Activated effector memory CD4-positive, alpha-beta T cell treated with Interleukin-2 at 50 U/mL for 16 hours (primary cell): ENCODE results near the gene CDKAL1.

Experiments used
- DNase-seq: peaks from one replicate; pipeline ENCODE4 v3.0.0-alpha.2; 2020

CDKAL1 gene

DNA sequence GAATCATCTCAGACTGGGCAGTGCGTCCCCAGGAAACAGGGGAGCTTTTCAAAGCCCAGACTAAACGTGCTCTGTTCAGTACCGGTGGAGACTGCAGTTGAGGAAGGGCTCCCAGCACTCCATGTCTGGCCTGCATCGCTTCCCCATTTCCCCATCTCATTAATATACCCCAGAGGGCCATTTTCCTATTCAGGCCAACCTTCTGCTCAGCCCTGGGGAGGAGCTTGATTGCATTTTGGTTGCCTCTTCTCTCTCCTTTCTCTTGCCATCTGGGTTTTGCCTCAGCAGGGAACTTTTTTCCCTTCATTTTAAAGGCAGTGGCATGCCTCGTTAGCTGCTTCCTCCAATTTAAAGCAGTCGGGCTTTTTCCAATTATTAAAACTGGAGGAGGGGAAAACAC is 665.0 kb downstream of the CDKAL1 start:
- DNase-seq, result no peak

DNA sequence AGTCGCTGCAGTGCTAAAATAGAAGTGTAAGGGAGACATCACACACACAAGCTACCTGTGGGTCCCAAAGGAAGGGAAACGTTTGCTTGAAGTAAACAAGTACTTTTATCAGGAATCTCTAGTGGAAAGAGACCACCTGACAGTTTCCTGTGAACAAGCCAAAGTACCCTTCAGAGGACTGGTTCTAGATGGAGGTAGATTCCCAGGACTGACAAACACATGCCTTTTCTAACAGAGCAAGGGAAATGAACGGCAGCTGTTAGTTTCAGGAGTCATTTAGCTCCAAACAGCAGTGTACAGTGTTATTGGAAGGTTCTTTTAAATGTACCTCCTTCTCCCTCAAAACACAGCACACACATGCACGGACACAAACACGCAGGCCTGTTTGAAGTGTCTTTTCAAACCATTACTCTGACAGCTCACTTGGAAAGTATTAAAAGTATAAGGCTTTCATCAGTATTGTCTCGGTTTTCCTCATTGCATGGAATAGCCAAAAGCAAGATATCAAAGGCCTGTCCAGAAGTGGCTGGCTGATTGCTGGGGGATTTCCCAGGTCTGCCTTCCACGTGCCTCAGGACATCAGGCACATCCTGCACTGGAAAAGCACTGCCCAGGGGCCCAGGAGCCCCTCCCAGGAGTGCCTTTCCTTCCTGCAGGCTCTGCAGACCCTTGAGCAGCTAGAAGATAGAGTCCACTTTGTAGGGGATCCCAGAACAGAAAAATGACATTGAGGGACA is 666.0 kb downstream of the CDKAL1 start:
- DNase-seq, result no peak

DNA sequence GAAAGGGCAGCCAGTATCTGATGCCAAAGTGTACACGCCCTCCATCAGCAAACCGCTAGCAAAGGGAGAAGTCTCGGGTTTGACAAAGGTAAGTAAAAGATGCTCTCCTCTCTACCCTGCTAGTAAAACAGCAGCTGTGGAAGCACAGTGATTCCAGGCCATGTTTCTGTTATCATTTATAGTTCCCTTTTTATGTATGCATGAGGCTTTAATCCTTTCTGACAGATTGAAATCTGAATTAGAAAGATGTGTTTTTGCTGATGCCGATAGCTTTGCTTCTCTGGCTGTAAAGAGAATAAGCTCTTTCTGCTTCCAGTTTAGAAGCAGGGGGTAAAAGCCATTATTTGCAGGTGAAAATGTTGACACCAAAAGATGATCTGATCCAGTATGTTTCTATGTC is 666.9 kb downstream of the CDKAL1 start:
- DNase-seq, result no peak

DNA sequence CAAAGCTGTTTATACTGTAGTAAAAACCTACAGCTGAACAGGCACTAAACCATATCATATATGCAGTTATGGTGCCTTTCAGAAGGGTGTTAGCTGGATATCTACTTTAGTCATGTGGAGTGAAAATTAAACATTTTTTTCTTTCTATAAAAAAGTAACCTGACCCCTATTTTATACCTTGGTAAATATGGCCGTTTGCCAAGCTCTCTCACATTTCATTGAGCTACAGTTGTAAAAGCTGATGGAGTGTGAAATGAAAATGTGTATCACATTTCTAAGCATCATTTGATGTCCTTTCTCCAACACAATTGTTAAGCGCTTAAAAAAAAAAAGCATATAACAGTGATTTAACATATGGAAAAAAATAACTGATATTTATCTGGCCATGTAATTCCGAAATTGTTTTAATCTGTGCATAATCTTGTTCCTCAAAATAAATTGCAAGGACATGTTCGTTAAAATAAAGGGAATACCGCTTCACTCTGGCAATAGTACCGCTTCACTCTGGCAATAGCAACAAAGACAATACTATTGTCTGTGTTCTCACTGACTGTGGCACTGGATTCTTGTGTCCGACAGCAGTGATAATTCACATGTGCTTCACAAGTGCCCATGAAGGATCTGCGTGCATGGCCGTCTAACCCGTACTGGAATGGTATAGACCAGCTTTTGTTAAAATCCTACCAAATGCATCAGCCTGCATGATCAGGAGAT is 667.5 kb downstream of the CDKAL1 start:
- DNase-seq, result no peak

DNA sequence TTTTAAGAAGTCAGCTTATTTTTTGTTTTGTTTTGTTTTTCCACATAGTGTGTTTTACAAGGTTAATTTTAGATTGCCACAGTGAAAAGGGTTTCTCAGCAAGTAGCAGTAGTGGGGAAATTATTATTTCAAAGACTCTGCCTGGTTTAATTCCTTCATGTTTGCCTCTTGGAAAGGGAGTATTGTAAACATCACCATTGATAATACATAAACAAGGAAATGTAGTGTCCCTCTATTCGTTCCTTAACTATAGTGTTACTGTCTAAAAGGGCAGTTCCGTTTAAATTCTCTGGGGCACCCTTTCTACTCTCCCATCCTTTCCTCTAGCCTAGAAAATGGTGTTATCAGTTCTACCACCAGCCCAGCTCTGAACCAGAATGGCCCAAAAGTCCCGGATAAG is 668.3 kb downstream of the CDKAL1 start:
- no peak for DNase-seq

DNA sequence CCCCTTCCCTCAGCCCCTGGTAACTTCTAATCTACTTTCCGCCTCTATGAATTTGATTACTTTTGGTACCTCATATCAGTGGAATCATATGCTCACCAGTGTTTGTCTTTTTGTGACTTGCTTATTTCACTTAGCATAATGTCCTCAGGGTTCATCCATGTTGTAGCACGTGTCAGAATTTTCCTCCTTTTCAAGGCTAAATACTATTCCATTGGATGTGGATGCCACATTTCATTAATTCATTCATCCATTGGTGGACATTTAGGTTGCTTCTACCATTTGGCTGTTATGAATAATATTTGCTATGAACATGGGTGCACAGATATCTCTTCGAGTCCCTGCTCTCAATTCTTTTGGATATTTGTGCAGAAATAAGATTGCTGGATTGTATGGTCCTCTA is 670.7 kb downstream of the CDKAL1 start:
- no peak for DNase-seq

DNA sequence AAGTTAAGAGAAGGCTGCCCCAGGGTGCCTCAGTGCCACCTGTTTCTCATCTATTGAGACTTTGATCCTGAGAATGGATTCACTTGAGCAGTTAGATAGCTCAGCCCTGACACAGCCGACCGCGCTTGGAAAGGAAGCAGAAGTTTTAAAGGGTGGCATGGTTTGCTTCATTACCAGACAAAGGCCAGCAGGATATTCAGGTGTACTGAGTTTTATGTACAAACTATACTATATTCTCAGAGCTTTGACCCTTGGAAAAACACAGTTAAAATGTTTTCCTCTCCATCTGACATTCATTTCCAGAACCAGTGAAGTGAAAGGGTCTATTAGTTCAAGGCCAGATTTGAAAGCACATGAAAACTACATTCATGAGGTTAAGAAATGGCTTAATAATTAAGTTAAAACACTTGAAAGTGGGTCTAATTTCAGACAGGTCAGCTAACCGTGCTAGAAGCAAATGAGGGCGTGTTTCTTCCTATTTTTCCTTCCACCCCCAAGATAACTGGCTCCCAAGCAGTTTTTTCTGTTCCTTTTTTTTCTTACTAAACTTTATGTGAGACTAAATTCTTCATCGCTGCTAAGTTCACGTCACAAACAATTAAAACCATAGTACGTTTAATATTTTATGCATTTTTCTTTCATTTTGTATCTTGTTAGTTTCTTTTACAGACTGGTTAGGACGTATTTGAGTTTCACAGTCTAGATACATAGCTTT is 674.0 kb downstream of the CDKAL1 start:
- no peak for DNase-seq

DNA sequence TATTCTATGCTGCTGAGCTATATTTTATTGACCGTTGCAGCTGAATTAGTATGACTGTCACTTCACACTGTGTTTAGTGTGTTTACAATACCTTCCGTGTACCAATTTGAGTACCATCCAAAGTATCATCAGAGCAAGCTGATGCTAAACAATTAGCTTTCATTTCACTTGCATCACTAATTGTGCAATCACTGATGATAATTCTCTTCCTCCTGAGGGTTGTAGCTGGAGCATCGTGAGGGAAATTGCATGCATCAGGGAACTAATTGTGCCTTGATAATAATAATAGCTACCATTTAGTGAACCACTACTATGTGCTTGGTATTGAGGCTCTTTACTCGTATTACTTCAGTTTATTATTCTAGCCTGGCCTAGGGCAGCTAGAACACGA is 674.5 kb downstream of the CDKAL1 start:
- no peak for DNase-seq

DNA sequence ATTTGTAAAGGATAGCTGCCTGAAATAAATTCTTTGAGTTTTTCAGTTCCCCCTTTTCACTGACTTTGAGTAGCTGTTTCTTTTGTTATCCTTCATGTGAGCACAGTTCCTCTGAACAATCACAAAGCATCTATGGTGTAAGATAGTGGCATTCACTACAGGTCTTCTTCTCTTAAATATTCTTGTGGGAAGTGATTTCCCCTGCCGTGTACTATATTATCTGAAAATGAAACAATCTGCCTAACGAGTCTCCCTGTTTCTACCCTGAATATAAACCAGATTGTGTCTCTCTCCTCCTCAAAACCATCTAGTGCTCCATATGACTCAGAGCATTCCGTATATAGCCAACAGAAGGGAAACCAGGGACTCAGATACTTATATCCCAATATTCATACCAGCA is 679.2 kb downstream of the CDKAL1 start:
- DNase-seq, result no peak

DNA sequence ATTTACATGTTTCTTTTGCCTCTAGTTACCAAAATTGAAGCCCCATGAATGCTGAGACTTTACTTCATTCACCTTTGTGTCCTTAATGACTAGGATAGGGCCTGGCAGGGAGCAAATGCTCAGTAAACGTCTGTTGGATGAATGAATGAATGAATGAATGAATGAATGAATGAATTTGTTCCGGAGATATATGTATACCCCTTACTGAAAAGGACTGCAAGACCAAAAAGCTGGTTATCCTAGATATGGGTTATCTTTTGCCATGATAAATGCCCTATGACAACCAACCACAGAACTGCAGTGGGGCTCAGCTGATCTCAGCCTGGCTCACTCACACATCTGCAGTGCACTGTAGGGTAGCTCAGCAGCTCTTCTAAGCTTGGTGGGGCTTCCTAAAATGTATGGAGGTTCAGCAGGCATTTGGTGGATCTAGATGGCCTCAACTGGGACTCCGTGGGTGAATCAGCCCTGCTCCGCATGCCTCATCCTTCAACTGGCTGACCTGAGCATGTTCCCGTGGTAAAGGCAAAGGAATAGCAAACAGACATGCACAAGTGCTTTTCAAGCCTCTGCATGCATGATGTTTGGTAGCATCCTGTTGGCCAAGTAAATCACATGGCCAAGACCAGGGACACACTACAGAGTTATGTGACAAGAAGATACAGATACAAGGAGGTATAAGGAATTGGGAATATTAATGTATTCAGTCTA is 680.6 kb downstream of the CDKAL1 start:
- DNase-seq, result no peak

DNA sequence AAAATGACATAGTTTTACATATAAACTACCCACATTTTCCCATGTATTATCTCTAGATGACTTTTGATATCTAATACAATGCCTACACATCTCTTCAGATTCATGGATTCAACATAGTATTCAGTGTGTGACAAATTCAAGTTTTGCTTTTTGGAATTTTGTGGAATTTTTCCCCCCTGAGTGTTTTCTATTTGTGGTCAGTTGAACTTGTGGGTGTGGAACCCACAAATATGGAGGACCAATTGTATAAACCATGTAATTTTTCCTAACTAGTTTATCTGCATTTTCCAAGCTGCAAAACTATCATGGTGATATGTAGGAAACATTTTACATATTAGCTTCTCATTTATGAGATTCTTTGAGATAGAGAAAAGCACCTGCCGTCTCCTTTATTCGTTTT is 685.0 kb downstream of the CDKAL1 start:
- DNase-seq, result no peak

DNA sequence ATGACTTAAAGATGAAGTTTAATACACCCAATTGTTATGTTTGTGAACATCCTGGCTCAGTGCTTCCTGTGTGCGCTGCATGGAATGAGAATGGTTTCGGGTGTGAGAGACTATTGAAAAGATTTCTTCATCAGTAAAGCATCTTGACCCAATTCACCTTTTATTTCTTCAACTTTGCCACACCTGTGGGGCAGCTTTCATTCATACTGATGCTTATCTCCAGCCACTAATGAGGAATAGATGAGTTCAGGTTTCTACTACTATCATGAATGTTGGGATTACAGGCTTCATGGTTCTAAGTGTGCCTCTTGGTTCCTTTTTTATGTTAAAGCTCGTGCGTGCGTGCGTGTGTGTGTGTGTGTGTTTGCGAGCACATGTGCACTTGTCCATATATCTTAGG is 685.6 kb downstream of the CDKAL1 start:
- DNase-seq, result no peak

DNA sequence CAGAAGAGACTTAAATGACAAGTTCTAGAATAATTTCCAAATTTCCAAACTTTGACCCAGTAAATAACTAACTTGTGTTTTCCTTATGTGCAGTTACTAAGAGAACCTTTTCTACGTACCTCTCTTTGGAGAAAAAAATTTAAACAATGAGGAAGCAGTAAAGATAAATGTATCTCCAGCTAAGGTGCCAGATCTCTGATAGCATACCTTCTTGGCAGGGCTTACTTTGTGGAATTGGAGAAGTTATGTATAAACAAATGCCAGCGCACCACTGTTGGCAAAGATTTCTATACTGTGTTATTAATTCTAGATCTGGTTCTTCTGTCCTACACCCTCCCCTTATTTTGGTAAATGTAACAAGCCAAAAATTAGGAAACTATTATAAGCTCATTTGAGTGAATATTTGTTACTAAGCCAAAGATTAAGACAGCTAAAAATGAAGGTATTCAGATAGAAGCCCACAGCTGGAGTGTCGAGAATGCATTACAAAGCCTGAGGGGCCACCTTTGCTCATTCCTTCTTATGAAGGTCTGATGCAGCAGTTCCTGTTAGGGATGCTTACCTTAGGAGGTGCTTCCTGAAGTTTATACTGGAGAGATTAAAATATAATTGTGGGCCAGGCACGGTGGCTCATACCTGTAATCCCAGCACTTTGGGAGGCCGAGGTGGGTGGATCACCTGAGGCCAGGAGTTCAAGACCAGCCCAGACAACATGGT is 686.2 kb downstream of the CDKAL1 start:
- DNase-seq, result no peak

DNA sequence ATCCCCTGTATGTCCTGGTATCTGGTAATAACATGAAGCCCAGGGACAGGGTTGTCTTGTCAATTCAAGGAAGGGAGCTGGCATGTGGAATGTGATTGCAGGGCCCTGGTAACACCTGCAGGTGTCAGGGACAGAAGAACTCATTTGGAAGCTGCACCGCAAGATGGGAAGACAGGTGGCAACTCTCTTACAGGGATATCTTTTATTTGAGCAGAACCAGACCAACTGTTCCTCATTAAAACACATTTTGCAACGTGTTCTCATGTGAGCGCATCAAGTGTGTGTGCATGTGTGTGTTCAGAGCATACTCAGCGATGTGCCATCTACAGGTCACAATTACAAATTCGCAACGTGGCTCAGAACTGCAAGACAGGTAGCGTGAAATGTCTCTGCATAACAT is 688.4 kb downstream of the CDKAL1 start:
- no peak for DNase-seq

DNA sequence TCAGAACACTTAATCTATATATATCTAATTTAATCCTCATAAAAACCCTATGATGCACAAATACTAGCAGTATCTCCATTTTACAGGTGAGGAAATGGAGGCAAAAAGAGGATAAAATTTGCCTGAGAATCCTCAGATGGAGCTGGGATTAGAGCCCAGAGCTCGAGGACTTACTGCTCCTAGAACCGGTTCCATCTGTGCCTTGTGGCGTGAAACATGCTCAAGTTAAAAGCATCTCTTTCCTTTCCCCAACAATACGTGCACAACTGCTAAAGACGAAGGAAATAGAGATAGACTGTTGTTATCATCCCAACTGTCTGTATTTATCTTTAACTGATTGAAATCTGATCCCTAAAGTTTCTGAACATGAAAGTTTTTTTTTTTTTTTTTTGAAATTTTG is 691.7 kb downstream of the CDKAL1 start:
- DNase-seq, result no peak

DNA sequence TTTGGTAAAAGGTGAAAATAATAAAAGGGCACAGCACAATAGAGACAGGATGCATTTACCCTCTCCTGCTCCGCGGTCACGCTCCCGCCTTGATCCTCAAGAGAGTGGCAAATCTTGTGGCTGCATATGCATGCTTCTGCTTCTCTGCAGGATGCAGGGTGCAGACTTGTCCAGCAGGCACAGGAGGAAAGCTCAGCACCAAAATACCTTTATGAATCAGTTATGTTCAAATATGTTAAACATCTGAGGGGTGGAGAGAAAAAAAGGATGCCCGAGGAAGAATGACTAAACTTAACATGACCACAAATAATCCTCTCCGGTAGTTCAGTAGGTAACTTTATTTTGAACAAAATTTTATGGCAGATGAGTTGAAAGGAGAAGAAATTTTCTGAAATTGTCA is 693.2 kb downstream of the CDKAL1 start:
- no peak for DNase-seq

DNA sequence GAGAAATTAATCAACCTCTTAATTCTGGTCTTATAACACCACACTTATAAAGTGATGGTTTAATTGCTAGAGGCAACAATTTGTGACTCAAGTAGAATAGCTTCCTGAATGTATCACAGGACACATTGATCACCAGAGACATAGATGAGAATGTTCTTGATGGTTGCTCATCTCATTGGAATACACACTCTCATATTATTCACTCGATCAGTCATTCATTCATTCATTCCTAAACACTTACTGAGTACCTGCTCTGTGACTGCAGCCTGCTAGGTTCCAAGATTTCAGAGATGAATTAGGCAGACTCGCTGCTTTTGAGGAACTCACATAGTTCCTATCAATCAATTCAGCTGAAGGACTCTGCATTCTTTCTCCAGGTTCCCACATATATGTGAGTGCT is 694.2 kb downstream of the CDKAL1 start:
- no peak for DNase-seq

DNA sequence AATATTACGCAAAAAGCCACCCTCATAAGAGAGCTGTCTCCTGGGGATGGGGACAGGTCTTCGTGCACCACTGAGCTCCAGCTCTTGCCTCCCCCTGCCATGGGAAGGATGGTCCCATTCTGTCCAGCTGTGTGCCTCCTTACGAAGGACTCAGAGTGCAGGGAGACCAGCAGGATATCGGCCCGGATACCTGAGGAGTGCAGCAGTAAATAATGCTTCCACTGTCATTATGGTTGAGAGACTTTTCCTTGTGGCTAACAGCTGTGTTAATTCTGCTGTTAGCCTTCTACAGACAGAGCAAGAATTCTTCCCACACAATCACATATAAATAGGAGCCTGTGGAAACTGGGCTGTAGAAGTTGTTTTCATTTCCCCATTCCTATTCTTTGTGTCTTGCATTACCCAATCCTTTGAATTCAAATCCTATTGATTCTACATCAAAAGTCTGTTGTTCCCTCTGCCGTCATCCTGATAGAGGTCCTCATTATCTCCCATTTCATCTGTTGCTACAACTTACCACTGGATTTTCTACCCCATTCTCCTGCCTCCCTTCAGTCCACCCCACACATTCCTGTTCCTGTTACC is 694.7 kb downstream of the CDKAL1 start:
- no peak for DNase-seq

DNA sequence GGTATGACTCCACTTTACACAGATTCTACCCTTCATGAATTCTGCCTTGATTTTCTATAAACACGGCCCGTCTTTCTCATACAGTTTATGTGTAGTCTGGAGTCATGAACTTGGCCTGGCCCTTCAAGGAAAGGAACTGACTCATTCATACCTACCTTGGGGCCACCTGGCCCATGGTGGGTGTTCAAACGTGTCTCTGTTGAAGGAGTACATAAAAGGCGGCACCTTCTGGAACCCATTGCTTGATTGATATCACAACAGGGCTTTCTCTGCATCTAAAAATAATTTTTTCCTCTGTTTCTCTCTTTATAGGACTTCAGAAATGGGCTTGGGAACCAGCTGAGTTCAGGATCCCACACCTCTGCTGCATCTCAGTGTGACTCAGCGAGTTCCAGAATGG is 696.3 kb downstream of the CDKAL1 start:
- no peak for DNase-seq

DNA sequence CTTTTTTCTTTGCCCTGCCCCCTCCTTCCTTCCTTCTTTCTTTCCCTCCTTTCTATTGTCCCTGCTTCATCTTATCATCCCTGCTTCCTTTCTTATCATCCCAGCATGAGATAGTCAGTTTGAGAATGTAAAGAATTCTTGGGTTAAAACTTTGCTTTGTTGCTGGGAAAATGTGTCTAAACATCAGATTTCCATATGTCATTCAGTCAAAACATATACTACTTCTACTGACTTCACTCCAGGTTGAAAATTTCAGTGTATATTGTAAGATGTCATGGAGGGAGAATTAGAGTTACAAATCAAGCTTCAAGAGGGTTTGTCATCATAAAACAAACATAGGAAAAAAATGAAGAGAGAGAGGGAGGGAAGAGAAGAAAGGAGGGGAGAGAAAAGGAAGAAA is 700.9 kb downstream of the CDKAL1 start:
- no peak for DNase-seq

DNA sequence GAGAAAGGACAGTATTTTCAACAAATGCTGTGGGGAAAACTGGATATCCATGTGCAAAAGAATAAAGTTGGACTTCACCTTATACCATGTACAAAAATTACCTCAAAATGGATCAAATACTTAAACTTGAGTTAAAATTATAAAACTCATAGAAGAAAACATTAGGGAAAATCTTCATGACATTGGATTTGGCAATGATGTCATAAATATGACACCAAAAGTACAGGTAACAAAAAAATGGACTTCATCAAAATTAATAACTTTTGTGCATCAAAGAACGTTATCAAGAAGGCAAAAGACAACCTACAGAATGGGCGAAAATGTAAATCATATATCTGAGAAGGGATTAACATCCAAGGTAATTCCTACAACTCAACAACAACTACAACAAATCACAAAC is 704.0 kb downstream of the CDKAL1 start:
- DNase-seq, result no peak

DNA sequence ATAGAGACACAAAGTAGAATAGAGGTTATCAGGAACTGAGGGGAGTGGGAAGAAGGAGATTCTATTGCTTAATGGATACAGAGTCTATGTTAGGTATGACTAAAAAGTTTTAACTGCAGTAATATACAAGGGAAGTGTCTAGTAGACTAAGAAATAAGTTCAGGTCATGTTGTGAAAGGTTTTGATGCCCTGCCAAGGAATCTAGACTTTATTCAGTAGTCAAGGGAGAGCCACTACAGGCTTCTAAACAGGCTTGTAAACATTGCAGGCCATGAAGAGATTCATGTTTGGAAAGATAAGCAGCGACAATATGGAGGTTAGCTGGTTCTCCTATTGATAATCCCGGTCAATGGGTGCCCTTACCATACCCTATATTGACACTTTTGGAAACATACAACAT is 706.5 kb downstream of the CDKAL1 start:
- no peak for DNase-seq
